UCSD-AML1 (cell line): ENCODE measurements around the gene INAVA.
A peak's percentile ranks its signal among the peaks of the same experiment; 100 is the strongest.
"Not testable (repeated sequence)": the region's sequence is repeated elsewhere in the genome, so short reads cannot be mapped to it uniquely, and the experiment has no call there.

Experiments used
- DNase-seq: peaks from one replicate; lab custom pipeline; 2025; ENCODE audit not compliant: unreplicated experiment; lab: John Stamatoyannopoulos, UW

INAVA gene

DNA sequence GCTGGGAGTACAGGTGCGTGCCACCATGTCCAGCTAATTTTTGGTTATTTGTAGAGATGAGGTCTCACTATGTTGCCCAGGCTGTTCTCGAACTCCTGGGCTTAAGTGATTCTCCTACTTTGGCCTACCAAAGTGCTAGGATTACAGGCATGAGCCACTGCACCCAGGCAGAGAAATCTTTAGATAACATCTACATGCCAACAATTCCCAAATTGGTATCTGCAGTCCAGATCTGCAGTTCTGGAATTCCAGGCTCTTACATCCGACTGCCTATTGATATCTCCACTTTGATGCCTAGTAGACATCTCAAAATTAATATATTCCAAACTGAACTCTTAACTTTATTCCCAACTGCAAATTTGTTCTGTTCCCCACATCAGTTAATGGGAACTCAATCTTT lies 23.3 kb downstream of the INAVA start:
- DNase-seq, result no peak

DNA sequence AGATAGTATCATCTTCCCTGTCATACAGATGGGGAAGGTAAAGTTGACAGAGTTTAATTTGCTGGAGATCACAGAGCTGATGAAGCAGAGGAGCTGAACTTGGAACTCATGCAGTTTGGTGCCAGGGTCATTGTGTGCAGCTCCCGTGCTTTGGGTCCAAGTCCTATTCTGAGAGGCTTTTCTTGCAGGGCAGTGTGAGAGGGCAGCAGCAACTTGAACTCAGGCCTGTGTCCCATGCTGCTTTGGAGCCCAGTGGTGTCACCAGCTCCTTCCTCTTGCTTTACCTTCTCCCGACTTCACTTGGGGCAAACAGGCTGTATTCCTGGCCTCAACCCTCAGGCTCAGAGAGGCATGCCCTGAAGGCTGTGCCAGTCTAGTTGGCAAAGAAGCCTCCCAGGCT lies 24.7 kb downstream of the INAVA start:
- no peak for DNase-seq

DNA sequence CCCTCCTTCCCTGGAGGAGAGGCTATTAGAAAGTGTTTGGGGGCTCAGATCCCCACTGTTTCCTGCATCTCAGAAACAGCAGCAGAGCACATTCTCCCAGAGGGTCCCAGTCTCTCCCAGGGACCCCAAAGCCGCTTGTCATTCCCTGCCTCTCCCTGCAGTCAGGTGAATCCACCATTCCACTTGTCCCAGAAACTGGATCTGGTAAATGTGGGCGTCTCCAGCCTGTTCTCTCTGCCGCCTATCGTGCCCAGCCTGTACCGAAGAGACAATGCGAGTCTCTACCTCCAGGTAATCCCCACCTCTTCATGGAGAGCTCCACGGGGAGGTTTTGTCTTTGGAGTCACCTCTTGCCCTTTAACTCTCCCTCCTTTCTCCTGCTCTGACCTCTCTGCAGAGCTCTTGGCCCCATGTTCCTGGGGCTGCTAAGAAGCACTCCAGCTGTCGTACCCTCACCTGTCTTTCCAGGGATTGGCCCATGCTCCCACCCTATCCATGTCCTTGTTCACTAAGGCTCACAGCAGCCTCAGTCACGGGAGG lies 26.9 kb downstream of the INAVA start:
- DNase-seq, result no peak

DNA sequence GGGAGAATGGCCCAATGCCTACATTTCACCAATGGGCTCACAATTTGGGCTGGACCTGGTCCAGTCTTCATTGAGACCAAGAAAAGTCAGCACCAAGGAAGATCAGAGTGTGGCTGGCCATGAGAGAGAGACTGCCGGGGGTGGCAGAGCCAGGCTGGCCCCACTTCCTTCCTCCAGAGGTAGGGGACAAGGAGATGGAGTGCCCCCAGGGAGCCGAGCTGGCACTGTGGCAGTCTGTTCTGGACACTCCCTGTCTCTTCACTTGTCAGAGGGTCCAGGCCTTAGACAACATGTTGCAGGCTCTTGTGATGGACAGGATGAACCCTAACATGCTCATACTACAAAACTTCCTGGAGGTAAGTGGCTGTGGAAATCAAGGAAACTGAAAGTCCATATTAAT lies 27.7 kb downstream of the INAVA start:
- no peak for DNase-seq

DNA sequence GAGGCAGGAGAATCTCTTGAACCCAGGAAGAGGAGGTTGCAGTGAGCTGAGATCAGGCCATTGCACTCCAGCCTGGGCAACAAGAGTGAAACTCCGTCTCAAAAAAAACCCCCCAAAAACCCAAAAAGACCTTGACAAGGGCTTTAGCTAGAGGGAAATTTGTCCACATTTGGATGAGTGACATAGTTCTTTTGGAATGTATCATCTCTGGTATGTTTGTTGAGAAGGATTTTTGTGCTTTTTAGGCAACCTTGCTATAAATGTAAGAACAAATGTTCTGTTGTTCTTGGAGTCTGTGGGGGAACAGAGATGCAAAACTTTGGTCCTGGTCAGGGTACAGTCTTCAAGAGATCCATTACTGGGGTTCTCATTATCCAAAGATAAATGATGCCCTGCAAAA lies 28.9 kb downstream of the INAVA start:
- DNase-seq, result no peak

DNA sequence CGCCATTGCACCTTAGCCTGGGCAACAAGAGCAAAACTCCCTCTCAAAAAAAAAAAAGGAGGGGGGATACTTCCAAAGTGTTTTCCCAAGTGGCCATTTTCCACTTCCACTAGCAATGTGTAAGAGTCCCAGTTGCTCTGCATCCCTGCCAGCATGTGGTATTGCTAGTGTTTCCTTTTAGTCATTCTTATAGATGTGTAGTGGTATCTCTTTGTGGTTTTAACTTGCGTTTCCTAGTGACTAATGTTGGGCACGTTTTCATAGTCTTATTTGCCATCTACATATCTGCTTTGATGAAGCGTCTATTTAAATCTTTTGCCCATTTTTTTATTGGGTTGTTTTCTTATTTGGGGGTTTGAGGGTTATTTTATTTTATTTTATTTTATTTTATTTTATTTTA lies 31.1 kb downstream of the INAVA start:
- no peak for DNase-seq

DNA sequence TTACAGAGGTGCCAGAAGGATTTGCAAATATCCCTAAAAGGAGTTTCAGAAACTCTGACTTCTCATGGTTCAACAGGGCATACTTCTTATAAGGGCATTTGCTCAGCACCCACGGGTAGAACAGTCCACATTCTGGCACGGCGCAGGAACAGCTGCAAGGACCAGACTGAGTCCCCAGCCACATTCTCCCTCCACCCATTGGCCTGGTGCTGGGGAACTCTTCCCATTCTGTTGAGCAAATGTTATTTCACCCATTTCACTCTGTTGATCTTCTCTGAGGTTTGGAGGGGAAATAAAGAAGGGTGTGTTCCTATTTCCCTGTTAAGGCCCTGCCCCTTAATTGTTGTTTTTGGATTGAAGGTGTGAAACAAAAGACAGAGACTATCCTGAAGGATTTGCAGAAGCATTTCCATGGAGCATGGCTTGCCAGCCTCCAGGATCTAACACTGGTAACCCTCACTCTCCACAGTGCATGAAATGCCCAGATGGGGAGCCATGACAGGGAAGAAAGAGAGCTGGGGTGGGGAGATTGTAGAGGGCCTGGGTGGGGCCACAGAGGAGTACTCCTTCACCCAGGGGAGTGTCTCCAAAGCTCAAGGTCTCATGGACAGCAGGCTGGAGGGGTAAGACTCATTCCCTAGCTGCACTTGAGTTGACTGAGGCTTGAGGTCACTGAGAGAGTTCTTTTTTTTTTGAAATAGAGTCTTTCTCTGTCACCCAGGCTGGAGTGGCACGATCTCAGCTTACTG lies 35.0 kb downstream of the INAVA start:
- no peak for DNase-seq

DNA sequence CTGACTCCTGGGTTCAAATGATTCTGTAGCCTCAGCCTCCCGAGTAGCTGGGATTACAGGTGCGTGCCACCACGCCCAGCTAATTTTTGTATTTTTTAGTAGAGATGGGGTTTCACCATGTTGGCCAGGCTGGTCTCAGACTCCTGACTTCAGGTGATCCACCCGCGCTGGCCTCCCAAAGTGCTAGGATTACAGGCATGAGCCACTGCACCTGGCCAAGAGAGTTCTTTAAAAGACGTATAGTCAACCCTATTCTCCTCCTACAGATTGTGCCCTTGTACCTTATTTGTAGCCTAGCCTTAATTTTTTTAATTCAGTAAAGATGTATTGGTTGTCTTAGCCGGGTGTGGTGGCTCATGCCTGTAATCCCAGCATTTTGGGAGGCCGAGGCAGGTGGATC lies 35.6 kb downstream of the INAVA start:
- DNase-seq, result not testable (repeated sequence)

DNA sequence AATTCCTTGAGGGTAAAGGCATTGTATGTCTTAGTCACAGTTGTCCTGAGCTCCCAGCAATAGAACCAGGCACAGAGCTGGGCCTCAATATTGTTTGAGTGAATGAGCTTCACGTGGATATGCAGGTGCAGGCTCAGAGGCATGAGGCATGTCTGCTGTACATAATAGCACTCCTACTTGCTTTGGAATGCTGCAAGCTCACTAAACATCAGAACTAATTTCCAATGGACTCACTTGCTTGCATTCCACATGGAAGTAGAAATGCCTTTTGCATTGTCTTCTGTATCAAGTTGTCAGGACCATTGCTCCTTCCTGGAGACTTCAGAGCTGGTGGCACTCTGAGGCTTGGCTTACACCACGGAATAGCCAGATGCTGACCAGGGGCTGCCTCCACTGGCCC lies 37.1 kb downstream of the INAVA start:
- no peak for DNase-seq

DNA sequence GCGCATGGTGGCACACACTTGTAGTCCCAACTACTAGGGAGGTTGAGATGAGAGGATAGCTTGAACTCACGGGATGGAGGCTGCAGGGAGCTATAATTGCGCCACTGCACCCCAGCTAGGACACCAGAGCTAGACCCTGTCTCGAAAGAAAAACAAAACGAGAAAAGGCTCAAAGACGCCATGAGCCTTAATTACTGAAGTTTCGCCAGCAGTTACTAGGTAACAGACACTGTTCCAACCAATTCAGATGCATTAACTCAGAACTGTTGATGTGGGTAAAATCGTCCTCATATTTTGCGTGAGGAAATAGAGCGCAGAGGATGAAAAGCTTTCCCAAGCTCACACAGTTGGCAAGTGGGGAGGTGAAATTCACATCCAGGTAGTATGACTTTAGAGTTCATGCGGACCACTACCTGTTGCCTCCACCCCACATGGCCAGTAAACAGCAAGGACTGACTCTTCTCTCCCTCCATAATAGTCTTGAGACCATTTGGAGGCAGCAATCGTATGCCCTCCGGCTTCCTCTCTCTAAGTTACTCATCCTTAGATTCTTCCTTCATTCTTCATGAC lies 40.1 kb downstream of the INAVA start:
- no peak for DNase-seq

DNA sequence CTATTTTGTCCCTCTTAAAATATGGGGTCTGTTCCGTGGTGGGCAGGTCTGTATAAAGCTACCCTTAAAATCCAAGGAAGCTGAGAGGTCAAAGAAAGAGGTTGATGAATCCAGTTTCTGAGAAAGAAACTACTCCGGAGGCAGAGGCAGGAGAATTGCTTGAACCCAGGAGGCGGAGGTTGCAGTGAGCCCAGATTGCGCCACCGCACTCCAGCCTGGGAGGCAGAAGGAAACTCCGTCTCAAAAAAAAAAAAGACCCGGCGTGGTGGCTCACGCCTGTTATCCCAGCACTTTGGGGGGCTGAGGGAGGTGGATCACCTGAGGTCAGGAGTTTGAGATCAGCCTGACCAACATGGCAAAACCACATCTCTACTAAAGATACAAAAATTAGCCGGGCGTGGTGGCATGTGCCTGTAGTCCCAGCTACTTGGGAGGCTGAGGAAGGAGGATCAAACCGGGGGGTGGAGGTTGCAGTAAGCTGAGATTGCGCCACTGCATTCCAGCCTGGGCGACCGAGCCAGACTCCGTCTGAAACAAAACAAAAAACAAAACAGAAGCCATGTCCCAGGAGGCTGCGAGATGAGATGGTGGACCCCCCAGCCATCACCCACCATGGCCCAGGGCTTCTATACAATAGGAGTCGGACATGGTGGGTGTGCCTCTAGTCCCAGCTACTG lies 40.7 kb downstream of the INAVA start:
- not testable (repeated sequence) for DNase-seq

DNA sequence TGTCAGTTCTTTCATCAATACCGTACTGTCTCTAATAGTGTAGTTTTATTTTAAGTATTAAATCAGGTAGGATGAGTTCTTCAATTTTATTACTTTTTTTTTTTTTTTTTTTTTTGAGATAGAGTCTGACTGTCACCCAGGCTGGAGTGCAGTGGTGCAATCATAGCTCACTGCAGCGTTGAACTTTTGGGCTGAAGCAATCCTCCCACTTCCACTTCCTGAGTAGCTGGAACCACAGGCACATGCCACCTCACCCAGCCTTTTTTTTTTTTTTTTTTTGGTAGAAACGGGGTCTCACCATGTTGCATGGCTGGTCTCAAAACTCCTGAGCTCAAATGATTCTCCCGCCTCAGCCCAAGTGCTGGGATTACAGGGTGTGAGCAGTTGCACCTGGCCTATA lies 44.3 kb downstream of the INAVA start:
- DNase-seq, result peak; percentile 47

DNA sequence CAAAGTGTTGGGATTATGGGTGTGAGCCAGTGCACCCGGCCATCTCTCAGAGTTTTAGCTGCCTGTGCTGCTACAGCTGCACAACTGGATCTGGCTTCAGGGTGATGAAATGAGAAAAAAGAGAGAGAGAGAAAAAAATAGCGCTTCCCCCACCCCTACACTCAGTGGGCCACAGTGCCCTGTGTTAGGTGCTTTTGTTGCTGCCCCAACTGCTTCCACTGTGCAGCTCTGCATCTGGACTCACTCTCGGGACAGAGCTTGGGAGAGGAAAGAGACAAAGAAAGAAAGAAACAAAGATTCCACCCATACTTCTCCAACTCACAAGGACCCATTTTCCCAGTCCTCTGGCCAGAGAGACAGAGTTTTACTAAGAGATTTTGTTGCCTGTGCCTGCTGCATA lies 50.4 kb downstream of the INAVA start:
- DNase-seq, result no peak

DNA sequence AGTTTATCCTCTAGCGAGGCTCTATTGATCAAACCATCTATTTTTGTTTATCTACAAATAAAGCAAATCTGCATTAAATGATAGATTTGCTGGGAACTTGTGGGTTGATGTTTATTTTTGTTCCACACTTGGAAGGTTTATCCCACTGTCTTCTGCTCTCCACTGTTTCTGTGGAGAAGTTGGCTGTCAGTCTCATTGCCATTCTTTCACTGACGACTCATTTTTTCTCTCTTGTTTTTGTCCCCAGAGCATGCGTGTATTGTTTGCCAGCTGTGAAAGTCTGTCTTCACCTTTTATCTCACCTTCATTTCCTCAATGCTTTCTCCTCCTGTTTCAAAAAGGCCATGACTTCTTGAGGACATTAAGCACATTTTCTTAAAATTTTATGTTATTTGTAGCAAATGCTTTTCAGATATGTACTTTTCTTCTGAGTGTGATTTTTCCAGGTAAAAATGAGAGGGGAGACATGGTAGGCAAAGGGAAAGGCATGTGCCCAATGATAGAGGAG lies 52.4 kb downstream of the INAVA start:
- no peak for DNase-seq

DNA sequence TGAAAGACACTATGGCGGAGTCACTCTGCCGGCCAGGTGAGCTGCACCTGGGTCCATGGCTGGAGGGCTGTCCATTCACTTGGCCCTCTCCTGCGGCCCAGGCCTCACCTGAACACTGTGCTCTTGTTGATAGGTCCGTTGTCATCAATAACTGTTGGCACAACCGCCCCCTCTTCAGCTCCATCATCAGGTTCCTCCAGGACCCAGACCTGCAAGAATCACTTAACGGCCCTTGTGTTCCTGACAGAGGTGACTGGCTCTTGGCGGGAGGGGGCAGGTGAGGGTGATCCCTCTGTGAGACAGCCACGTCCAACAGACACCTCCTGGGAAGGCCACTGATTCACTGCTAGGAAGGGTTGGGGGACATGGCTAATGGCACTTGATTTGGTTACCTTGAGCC lies 54.9 kb downstream of the INAVA start:
- DNase-seq, result no peak

DNA sequence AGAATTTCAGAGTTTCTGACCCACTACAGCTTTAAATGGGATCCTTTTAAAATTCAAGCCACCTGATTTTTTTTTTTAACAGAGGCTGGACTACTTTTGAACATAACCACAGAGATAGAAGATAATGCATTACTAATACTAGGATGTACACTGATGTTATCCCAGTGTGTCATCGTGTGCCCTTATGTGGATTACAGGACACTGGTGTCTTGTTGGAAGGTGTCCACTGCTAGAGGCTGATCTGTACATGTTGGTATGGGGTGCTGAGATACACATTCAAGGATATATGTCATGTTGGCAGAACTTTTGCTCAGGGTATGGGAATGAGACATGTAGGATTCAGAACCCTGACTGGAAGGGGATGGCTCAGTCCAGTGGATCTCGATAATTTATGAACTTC lies 56.3 kb downstream of the INAVA start:
- DNase-seq, result no peak

DNA sequence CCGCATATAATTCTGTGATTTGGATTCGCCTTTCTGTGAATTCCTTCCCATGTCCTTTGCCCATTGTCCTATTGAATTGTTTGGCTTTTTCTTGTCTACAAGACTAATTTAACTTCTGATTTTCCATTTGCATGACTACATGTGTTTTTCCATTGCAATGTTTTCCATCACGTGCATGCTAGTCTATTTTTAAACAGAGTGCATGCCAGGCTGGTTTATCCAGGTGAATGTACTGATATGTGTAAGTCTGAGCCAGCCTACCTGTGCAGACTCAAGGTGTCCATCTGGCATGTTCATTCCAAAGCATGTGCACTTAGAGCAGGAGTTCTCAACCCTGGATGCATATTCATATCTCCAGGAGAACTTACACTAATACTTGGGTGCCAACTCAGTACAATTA lies 59.7 kb downstream of the INAVA start:
- DNase-seq, result no peak

DNA sequence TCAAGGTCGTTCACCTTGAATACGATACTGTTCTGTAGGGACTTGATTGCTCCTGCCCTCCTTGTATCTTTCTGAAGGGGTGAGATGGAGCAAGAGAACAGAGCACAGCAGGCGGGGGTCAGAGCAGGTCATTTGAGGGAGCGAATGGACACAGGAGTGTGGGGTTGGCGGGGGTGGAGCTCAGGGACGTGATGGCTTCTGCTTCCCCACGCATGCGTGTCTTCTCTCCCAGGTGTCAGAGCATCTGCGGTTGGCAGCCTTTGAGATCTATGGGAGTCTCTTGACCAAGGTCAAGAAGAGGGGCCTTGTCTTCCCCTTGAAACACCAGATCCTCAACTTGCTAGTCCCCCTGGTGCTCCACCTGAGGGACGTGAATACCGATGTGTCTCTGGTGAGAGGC lies 63.9 kb downstream of the INAVA start:
- DNase-seq, result no peak

DNA sequence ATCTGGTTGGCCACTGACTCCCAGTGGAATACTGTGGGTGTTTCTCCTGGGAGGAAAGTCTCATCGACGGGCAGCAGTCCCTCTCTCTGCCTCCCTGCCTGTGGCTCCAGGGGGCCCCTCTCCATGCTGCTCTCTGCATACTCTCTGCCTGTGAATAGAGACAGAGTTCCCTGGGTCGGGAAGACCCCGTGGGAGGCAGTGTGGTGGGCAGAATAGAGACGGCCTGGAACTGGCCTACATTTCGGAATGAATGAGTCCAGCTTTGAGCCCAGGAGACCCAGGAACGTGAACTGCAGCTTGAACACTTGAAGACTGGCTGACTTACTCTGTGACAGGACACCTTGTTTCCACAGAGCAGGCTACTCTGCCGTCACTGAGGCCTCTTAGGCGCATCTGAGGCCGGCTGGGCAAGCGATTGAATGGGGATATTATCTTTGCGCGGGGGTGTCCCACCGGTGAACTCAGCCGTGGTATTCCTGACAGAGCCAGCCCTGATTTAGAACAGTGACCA lies 64.8 kb downstream of the INAVA start:
- DNase-seq, result no peak

DNA sequence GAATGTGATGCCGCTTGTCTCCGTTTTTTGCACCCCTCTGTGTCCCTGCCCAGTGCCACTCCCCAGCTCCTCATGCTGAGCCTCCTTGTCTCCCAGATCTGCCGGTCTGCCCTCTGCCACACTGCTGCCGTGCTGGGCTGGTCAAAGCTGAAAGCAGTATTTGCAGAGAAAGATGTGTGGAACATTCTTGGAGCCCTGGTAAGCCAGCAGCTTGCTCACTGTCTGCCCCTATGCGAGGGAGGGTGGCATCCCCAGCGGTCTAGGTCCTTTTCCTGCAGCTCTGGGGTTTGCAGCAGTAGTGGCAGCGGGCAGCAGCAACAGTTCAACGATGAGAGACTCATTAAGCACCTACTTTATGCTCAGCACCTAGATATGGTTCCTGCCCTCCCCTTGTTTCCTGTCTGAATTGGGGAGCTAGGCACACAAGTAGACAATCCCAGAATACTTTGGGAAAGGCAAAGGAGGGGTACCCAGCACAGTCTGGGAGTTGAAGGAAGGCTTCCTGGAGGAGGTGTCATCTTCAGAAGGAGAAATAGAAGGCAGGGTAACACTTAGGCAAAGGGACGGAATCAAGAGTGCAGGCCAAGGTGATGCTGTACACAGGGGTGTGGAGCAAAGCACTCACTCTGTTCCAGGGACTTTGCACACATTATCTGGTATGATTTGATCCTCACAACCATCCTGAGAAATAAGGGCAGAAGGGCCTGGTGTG lies 65.7 kb downstream of the INAVA start:
- DNase-seq, result no peak

DNA sequence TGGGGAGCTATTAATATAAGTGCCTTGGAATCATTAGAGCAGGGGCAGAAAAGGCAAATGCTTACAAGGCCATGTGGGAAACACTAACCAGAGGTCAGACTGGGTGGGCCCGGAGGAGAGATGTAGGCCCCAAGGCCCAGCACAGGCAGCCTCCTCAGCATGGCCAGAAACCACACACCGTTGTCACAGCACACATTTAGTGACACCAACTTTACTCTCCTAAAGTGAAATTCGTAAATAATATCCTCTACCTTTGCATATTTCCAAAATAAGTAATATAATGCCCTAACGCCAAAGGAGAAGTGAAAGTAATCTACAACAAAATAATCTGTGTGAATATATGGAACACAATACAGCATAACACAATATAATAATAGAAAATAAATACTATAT lies 66.2 kb downstream of the INAVA start:
- DNase-seq, result no peak
